Smooth muscle cell (in vitro differentiated cells): ENCODE results near the gene RSKR. TPM values are rescaled to one million over a fixed set of nuclear protein-coding genes. Genes with fewer than 3 reads are reported as not detected.

Experiments used
- DNase-seq: peaks from one replicate; lab custom pipeline; 2025; ENCODE audit not compliant: unreplicated experiment; lab: John Stamatoyannopoulos, UW
- H2AFZ ChIP-seq: fragments of 200-600 bp; sonication (generic); 2 replicates; pipeline ENCODE4 v1.6.0; 2016; ENCODE audit warnings: antibody characterized with exemption, low read depth, mild to moderate bottlenecking
- H3F3A ChIP-seq: fragments of 200-600 bp; sonication (generic); 2 replicates; pipeline ENCODE4 v1.6.0; 2017; ENCODE audit warnings: antibody characterized with exemption, low read depth
- H3K27ac ChIP-seq: fragments of 200-600 bp; sonication (generic); 2 replicates; pipeline ENCODE4 v1.5.1; 2016; ENCODE audit warnings: low read depth, mild to moderate bottlenecking
- H3K27me3 ChIP-seq: fragments of 200-600 bp; sonication (generic); 2 replicates; pipeline ENCODE4 v1.6.1; 2016; ENCODE audit warnings: low read depth, mild to moderate bottlenecking
- H3K36me3 ChIP-seq: fragments of 200-600 bp; sonication (generic); 2 replicates; pipeline ENCODE4 v1.5.1; 2016; ENCODE audit warnings: low read depth
- H3K4me1 ChIP-seq: fragments of 200-600 bp; sonication (generic); 2 replicates; pipeline ENCODE4 v1.5.1; 2016; ENCODE audit warnings: low read depth
- H3K4me2 ChIP-seq: fragments of 200-600 bp; sonication (generic); 2 replicates; pipeline ENCODE4 v1.6.0; 2016; ENCODE audit warnings: mild to moderate bottlenecking
- H3K4me3 ChIP-seq: fragments of 200-600 bp; sonication (generic); 2 replicates; pipeline ENCODE4 v1.5.1; 2016; ENCODE audit warnings: mild to moderate bottlenecking
- H3K79me2 ChIP-seq: fragments of 200-600 bp; sonication (generic); 2 replicates; pipeline ENCODE4 v1.6.0; 2016; ENCODE audit warnings: low read depth, mild to moderate bottlenecking
- H3K9ac ChIP-seq: fragments of 200-600 bp; sonication (generic); 2 replicates; pipeline ENCODE4 v1.6.0; 2016; ENCODE audit warnings: low read depth
- H3K9me3 ChIP-seq: fragments of 200-600 bp; sonication (generic); replicated peaks from 2 replicates; pipeline ENCODE4 v1.5.1; 2016; ENCODE audit warnings: low read depth
- H4K20me1 ChIP-seq: fragments of 200-600 bp; sonication (generic); 2 replicates; pipeline ENCODE4 v1.6.0; 2016; ENCODE audit warnings: low read depth
- WGBS: methylation state at CpG from one replicate; pipeline ENCODE4 v1.1.7; 2016; ENCODE audit warnings: low lambda C conversion rate; 5-methylcytosine and 5-hydroxymethylcytosine counted together
- polyA plus RNA-seq: library from polyadenylated mRNA; unstranded; fragments of >200 nt; fragmentation: Nextera tagmentation; extraction: Ambion mirVana; gene quantifications from 2 replicates; pipeline ENCODE4 v1.2.1, GENCODE V29; 2016
- total RNA-seq: library from RNA; depleted of rRNA; stranded (reverse); fragments of >200 nt; gene quantifications from 2 replicates; pipeline ENCODE4 v1.2.3, GENCODE V29; 2014
- TF ChIP-seq, protein P1 (sequence below): fragments of 200-600 bp; sonication (generic); IDR thresholded peaks from 2 replicates; pipeline ENCODE4 v1.5.1; 2017; ENCODE audit warnings: borderline replicate concordance, mild to moderate bottlenecking, antibody characterized with exemption; ENCODE audit not compliant: insufficient read depth, poor library complexity, severe bottlenecking

Gene RSKR
- total and polyA plus RNA-seq, 2 experiments from 2014 or later = 2.0 to 3.8 TPM

DNA sequence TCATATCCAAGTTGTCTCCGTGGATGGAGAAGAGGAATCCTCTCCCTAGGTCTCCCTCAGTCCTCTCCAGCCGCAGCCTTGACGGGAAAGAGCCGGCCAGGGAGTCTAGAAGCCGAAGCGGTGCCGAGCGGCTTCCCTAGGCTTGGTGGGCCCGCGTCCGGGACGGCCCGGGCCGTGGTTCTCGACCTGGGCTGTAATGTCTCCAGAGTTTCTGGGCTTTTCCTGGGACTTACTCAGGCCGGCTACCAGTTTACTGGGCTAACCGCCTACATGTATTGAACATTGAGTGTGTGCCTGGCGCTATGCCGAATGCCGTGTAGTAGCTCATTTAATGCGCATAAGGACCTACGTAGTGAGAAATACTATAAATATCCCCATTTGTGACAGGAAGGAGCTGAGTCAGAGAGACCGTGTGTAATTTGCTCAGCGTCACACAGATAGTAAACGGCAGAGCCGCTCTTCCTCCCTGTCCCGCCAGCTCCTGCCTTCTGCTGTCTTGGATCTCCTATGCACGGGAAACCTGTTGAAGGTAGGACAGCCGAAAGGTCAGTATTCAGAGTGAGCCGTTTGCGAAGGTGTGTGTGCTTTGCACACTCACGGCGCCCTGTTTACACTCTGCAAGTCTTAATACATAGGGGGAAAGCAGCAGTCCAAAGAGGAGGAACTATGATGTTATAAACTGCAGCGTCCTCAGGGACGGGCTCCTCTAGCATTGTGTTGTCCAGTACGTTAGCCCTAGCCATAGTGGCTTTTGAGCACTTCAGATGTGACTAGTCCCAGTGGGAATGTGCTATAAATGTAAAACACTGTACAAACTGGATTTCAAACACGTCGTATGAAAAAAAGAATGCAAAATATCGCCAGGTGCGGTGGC lies 14.4 kb downstream of the RSKR start:
- Histone ChIP-seq H3K27ac (peak overlapping the region; percentile 92), H2AFZ (peak overlapping the region; percentile 6), H3K9ac (peak overlapping the region; percentile 92), H4K20me1 (no peaks in the 10 kb centered on the region), H3K9me3 (no peaks in the 10 kb centered on the region), H3K36me3 (no peaks in the 10 kb centered on the region), H3K27me3 (no peaks in the 10 kb centered on the region), H3K79me2 (peaks cover 7% of the 10 kb centered on the region), H3K4me3 (peak overlapping the region; percentile 74), H3K4me2 (peak overlapping the region; percentile 85), H3F3A (peaks cover 9% of the 10 kb centered on the region), H3K4me1 (peaks cover 12% of the 10 kb centered on the region)
- 17% methylated on average over 40 of the region's 40 CpGs for WGBS
- TF ChIP-seq, protein P1, sequence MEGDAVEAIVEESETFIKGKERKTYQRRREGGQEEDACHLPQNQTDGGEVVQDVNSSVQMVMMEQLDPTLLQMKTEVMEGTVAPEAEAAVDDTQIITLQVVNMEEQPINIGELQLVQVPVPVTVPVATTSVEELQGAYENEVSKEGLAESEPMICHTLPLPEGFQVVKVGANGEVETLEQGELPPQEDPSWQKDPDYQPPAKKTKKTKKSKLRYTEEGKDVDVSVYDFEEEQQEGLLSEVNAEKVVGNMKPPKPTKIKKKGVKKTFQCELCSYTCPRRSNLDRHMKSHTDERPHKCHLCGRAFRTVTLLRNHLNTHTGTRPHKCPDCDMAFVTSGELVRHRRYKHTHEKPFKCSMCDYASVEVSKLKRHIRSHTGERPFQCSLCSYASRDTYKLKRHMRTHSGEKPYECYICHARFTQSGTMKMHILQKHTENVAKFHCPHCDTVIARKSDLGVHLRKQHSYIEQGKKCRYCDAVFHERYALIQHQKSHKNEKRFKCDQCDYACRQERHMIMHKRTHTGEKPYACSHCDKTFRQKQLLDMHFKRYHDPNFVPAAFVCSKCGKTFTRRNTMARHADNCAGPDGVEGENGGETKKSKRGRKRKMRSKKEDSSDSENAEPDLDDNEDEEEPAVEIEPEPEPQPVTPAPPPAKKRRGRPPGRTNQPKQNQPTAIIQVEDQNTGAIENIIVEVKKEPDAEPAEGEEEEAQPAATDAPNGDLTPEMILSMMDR = no peak
- no peak for DNase-seq

DNA sequence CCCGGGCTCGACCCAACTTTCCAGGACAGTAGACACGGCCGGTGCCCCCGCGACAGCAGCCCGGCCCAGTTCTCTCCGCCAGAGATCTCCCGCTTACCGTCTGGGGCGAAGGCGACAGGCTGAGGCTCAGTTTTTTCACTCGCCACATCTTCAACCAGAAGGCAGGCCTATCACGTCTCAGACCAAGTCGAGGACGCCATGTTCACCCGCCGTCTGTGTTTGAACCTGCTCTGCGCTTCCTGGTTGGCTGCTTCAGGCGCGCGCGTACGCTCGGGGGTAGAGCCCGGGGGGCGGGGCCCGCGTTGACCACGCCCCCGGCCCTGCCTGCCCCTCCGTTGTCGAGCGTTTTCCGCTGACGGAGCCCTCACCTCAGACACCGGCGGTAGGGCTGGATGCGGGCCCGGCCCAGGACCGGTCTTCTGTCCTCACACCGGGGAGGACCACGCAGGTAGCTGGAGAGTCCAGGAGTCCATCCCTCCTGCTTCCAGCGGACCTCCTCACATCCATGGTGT lies 15.1 kb downstream of the RSKR start, which contains the start of gene SPAG5:
TSS of gene SPAG5 (minus strand) at position 227 of the 512 bp plus-strand sequence. CDS start at position 148, 79 bp downstream.
- H3K9ac ChIP-seq = peak within 1 kb of the TSS; percentile 92
- H3K79me2 ChIP-seq = peaks cover 7% of the 10 kb centered on the region
- peak within 1 kb of the TSS; percentile 78 for H2AFZ ChIP-seq
- TF ChIP-seq, protein P1 = no peak
- peak; percentile 82 for DNase-seq
- no peaks in the 10 kb centered on the region for H3K36me3 ChIP-seq
- peaks cover 12% of the 10 kb centered on the region for H3K4me1 ChIP-seq
- H4K20me1 ChIP-seq = no peaks in the 10 kb centered on the region
- H3K4me3 ChIP-seq = peak within 1 kb of the TSS; percentile 74
- no peaks in the 10 kb centered on the region for H3K27me3 ChIP-seq
- H3K4me2 ChIP-seq = peak within 1 kb of the TSS; percentile 85
- peaks cover 9% of the 10 kb centered on the region for H3F3A ChIP-seq
- H3K9me3 ChIP-seq = no peaks in the 10 kb centered on the region
- under 1% methylated on average over 44 of the region's 44 CpGs for WGBS
- H3K27ac ChIP-seq = peak within 1 kb of the TSS; percentile 92

DNA sequence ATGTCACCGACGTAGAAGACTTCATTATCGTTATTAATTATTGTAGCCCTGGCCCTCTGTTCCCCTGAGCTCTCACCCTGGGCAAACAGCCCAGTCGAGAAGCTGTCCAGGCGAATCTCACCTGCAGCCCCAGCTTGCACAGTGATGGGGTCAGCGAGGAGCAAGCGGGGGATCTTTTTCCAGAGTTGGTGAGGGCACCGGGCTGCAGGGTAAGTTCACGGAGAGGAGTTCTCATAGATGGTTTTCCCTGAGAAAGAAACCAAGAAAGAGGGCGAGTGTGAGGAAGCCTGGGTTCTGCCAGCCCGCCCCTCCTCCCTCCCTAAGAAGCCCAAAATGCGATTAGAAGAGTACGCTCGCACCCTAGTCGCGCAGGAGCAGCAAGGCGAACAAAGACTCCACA lies 15.6 kb downstream of the RSKR start:
- H2AFZ ChIP-seq = peak overlapping the region; percentile 78
- TF ChIP-seq, protein P1 = no peak
- peaks cover 7% of the 10 kb centered on the region for H3K79me2 ChIP-seq
- peak overlapping the region; percentile 74 for H3K4me3 ChIP-seq
- peak overlapping the region; percentile 92 for H3K9ac ChIP-seq
- H3F3A ChIP-seq = peaks cover 9% of the 10 kb centered on the region
- no peaks in the 10 kb centered on the region for H3K36me3 ChIP-seq
- DNase-seq = no peak
- 6% methylated on average over 16 of the region's 17 CpGs for WGBS
- no peaks in the 10 kb centered on the region for H3K27me3 ChIP-seq
- H4K20me1 ChIP-seq = no peaks in the 10 kb centered on the region
- H3K27ac ChIP-seq = no peak overlapping the region
- peaks cover 12% of the 10 kb centered on the region for H3K4me1 ChIP-seq
- no peaks in the 10 kb centered on the region for H3K9me3 ChIP-seq
- H3K4me2 ChIP-seq = peak overlapping the region; percentile 85
